ENCODE measurements around the gene WSCD2.
"Not testable (repeated sequence)": the region's sequence is repeated elsewhere in the genome, so short reads cannot be mapped to it uniquely, and the experiment has no call there.

The WSCD2 gene

DNA sequence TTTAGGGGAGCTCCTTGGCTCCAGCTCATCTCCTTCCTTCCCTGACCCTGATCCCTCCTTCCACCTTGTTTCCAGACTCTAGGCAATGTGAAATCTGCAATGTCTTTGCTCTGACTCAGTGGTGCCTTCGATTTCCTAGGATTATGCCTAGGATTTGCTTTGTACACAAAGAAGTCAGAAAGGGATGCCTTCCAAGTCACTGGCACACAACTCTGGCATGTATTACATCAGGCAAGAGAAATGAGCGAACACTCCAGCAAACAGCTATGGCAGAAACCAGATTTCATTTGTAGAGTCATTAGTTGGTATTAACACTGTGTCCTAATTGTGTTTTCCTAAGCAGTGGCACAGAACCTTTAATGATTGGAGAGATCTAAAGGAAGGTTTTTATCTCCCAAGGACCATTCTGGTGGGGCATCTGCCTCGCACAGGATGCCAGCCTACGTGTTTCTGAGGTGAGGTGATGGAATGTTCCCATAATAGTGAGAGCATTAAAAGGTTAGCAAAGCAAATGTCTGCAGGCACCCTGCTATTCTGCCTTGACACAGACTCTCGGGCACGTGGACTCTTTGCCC lies 84.9 kb downstream of the WSCD2 start:
- no peak overlapping the region for H3K4me3 ChIP-seq (replicated peaks; ENCODE audit: low read depth, low read length)
- DNase-seq (ENCODE audit: extremely low read depth, insufficient read length) = no peak
- no peaks in the 10 kb centered on the region; the same call in 1 of the 2 replicates for H3K27me3 ChIP-seq (replicated peaks; ENCODE audit: control insufficient read depth, insufficient read depth, low read length)
- TF ChIP-seq, protein P1, sequence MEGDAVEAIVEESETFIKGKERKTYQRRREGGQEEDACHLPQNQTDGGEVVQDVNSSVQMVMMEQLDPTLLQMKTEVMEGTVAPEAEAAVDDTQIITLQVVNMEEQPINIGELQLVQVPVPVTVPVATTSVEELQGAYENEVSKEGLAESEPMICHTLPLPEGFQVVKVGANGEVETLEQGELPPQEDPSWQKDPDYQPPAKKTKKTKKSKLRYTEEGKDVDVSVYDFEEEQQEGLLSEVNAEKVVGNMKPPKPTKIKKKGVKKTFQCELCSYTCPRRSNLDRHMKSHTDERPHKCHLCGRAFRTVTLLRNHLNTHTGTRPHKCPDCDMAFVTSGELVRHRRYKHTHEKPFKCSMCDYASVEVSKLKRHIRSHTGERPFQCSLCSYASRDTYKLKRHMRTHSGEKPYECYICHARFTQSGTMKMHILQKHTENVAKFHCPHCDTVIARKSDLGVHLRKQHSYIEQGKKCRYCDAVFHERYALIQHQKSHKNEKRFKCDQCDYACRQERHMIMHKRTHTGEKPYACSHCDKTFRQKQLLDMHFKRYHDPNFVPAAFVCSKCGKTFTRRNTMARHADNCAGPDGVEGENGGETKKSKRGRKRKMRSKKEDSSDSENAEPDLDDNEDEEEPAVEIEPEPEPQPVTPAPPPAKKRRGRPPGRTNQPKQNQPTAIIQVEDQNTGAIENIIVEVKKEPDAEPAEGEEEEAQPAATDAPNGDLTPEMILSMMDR (IDR thresholded peaks at IDR 0.05; ENCODE audit: insufficient read depth, low read length, poor library complexity, severe bottlenecking) = no peak
- no peaks in the 10 kb centered on the region for H3K36me3 ChIP-seq (ENCODE audit: control insufficient read depth, insufficient read depth, low read length)

- H3K27me3 ChIP-seq (replicated peaks; ENCODE audit: control insufficient read depth, insufficient read depth, low read length) = no peaks in the 10 kb centered on the region; the same call in 1 of the 2 replicates
- DNase-seq (ENCODE audit: extremely low read depth, insufficient read length) = no peak
- H3K36me3 ChIP-seq (ENCODE audit: control insufficient read depth, insufficient read depth, low read length) = no peaks in the 10 kb centered on the region
- H3K4me3 ChIP-seq (replicated peaks; ENCODE audit: low read depth, low read length) = no peak overlapping the region
- TF ChIP-seq, protein P1 (IDR thresholded peaks at IDR 0.05; ENCODE audit: insufficient read depth, low read length, poor library complexity, severe bottlenecking) = no peak
Observed at GRCh38 chr12:108214486-108214885, 85.4 kb downstream of the WSCD2 start.

DNA sequence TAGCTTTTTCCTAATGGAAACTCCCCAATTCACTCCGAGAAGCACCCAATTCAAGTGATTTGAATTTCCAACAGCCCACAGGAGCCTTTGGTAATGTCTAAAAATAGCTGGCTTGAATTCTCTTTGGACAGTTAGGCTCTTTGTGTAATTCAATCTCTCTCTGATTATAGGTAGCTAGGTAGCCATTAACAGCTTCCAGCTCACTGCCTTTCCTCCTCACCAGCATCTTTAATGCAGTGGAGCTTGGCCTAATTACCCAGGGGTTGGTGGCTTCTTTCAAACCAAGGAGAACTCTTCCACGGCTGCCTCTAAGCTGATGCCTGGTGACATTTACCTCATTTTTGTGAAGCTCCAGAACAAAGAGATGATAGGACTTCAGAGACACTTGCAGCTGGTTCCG lies 86.4 kb downstream of the WSCD2 start:
- no peaks in the 10 kb centered on the region for H3K36me3 ChIP-seq (ENCODE audit: control insufficient read depth, insufficient read depth, low read length)
- no peaks in the 10 kb centered on the region; the same call in 1 of the 2 replicates for H3K27me3 ChIP-seq (replicated peaks; ENCODE audit: control insufficient read depth, insufficient read depth, low read length)
- H3K4me3 ChIP-seq (replicated peaks; ENCODE audit: low read depth, low read length) = no peak overlapping the region
- TF ChIP-seq, protein P1 (IDR thresholded peaks at IDR 0.05; ENCODE audit: insufficient read depth, low read length, poor library complexity, severe bottlenecking) = no peak
- DNase-seq (ENCODE audit: extremely low read depth, insufficient read length) = no peak

DNA sequence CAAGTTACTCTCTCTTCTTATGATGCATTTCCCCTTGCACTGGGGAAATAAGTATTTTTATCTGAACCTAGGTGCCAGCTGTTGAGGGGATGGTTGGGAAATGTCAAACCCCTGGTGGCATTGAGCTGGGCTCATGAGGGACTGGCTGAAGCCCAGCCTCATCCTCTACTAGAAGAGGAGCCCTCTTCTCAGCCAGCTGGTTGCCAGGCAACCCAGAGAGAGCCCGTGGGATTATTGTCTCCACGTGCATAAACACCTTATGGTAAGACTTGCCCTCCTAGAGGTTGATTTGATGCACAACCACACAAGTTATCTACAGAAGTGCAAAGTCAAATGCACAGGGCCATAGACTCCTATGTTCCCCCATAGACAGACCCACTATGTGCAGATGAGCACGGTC lies 89.8 kb downstream of the WSCD2 start:
- no peak overlapping the region for H3K4me3 ChIP-seq (replicated peaks; ENCODE audit: low read depth, low read length)
- no peaks in the 10 kb centered on the region for H3K36me3 ChIP-seq (ENCODE audit: control insufficient read depth, insufficient read depth, low read length)
- TF ChIP-seq, protein P1 (IDR thresholded peaks at IDR 0.05; ENCODE audit: insufficient read depth, low read length, poor library complexity, severe bottlenecking) = no peak
- no peak for DNase-seq (ENCODE audit: extremely low read depth, insufficient read length)
- H3K27me3 ChIP-seq (replicated peaks; ENCODE audit: control insufficient read depth, insufficient read depth, low read length) = no peaks in the 10 kb centered on the region; the same call in 1 of the 2 replicates

GRCh38 chr12:108225101-108225500 lies 96.0 kb downstream of the WSCD2 start:
- H3K27me3 ChIP-seq (replicated peaks; ENCODE audit: control insufficient read depth, insufficient read depth, low read length); H3K4me3 ChIP-seq (replicated peaks; ENCODE audit: low read depth, low read length); DNase-seq (ENCODE audit: extremely low read depth, insufficient read length); H3K36me3 ChIP-seq (ENCODE audit: control insufficient read depth, insufficient read depth, low read length): not testable (repeated sequence)

DNA sequence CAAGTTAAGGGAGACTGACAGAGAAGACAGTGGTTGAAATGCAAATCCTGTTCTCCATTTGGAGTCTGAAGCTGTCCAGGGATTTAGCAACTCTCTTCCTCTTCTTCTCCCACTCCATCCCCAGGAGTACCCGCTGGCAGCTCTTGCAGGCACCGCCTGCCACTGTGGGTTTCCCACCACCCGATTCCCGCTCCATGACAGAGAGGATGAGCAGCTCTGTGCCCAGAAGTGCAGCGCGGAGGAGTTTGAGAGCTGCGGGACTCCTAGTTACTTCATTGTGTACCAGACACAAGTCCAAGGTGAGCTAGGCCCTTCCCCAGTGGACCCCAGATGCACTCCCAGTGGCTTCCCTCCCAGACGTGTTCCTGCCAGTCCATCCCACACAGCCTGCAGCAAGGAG lies 97.8 kb downstream of the WSCD2 start:
- Histone ChIP-seq H3K4me3 (replicated peaks; ENCODE audit: low read depth, low read length) (no peak overlapping the region), H3K27me3 (replicated peaks; ENCODE audit: control insufficient read depth, insufficient read depth, low read length) (peaks cover 2% of the 10 kb centered on the region; the same call in 1 of the 2 replicates), H3K36me3 (ENCODE audit: control insufficient read depth, insufficient read depth, low read length) (no peaks in the 10 kb centered on the region)
- TF ChIP-seq, protein P1 (IDR thresholded peaks at IDR 0.05; ENCODE audit: insufficient read depth, low read length, poor library complexity, severe bottlenecking) = no peak
- DNase-seq (ENCODE audit: extremely low read depth, insufficient read length) = no peak
